Measurements from ENCODE around the gene MRPL17. TPM values are rescaled to one million over a fixed set of nuclear protein-coding genes. Genes with fewer than 3 reads are reported as not detected.

MRPL17 gene
- total RNA-seq, 2 donors from 2014 or later = 18.3 to 44.6 TPM

DNA sequence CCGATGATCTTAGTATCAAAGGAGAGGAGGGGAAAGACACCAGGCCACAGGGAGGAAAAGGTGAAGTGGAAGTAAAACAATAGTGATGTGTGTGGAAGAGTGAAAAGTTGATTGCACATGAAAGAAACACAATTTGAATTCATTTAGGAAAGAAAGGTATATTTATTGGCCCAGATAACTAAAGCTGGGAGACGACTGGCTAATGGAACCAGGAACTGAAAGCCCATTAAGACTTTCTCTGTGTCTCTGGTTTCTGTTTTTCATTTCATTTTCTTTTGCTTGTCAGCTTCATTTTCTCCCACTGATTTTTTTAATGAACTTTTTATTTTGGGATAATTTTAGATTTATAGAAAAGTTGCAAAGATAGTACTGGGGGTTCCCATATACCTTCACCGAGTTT, 22.4 kb downstream of the MRPL17 start:
- WGBS = 86% methylated on average over 3 of the region's 3 CpGs
- TF ChIP-seq POLR2AphosphoS5 (IDR thresholded peaks at IDR 0.05) (no peak), POLR2A (IDR thresholded peaks at IDR 0.05) (no peak)
- TF ChIP-seq, protein P1, sequence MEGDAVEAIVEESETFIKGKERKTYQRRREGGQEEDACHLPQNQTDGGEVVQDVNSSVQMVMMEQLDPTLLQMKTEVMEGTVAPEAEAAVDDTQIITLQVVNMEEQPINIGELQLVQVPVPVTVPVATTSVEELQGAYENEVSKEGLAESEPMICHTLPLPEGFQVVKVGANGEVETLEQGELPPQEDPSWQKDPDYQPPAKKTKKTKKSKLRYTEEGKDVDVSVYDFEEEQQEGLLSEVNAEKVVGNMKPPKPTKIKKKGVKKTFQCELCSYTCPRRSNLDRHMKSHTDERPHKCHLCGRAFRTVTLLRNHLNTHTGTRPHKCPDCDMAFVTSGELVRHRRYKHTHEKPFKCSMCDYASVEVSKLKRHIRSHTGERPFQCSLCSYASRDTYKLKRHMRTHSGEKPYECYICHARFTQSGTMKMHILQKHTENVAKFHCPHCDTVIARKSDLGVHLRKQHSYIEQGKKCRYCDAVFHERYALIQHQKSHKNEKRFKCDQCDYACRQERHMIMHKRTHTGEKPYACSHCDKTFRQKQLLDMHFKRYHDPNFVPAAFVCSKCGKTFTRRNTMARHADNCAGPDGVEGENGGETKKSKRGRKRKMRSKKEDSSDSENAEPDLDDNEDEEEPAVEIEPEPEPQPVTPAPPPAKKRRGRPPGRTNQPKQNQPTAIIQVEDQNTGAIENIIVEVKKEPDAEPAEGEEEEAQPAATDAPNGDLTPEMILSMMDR (IDR thresholded peaks at IDR 0.05) = no peak
- Histone ChIP-seq H3K27ac (no peak overlapping the region), H3K4me3 (no peak overlapping the region), H3K4me1 (replicated peaks) (no peaks in the 10 kb centered on the region), H3K36me3 (no peaks in the 10 kb centered on the region), H3K27me3 (replicated peaks; ENCODE audit: insufficient read depth) (no peaks in the 10 kb centered on the region), H3K9me3 (no peaks in the 10 kb centered on the region)
- intact Hi-C loops (cut with DNase I) = no loop called here
- no peak for DNase-seq (ENCODE audit: low spot score)

DNA sequence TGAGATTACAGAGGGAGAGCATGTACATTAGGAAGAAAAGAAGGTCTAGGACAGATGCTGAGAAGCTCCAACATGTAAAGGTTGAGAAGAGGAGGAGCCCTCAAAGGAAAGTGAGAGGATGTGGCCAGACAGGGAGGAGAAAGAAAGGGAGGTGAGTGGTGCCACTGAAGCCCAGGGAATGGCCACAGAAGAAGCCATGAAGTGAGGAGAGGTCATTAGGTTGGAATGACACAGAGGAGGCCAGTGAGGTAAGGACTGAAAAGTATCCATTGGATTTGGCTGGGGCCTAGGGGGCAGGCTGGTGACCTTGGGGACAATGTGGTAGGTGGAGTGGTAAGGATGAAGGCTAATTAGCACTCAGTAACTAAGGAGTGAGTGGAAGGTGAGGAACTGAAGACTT, 24.5 kb downstream of the MRPL17 start:
- H3K27ac ChIP-seq = no peak overlapping the region
- no peak for DNase-seq (ENCODE audit: low spot score)
- intact Hi-C loops (cut with DNase I) = loop anchor here (5.0 kb wide), 1 partner anchor 56 kb away; the partner anchor contains the start of genes ILK and RRP8

DNA sequence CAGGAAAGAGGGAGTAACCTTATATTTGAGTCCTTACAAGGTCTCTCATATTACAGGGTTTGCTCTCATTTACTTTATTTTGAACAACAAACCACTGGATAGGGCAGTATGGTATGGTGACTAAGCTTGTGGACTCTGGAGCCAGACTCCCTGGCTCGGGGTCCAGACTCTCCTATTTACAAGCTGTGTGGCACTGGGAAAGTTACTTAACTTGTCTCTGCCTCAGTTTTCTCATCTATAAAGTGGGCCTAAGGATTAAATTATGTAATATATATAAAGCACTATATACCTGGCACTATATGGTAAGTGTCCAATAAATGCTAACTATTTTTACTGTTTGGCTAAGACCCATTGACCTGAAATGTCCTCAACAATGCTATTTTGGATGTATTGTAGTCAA, 25.8 kb downstream of the MRPL17 start:
- Histone ChIP-seq H3K4me3 (no peak overlapping the region), H3K27me3 (replicated peaks; ENCODE audit: insufficient read depth) (no peaks in the 10 kb centered on the region), H3K9me3 (no peaks in the 10 kb centered on the region), H3K27ac (no peak overlapping the region), H3K4me1 (replicated peaks) (no peaks in the 10 kb centered on the region), H3K36me3 (no peaks in the 10 kb centered on the region)
- no peak for DNase-seq (ENCODE audit: low spot score)
- intact Hi-C loops (cut with DNase I) = loop anchor here (5.0 kb wide), 1 partner anchor 55 kb away; the partner anchor contains the start of genes ILK and RRP8
- TF ChIP-seq, protein P1 (IDR thresholded peaks at IDR 0.05) = no peak
- no peak for TF ChIP-seq POLR2AphosphoS5 (IDR thresholded peaks at IDR 0.05)
- no peak for TF ChIP-seq POLR2A (IDR thresholded peaks at IDR 0.05)
- 47% methylated on average over 1 of the region's 1 CpG for WGBS

More for the DNA sequence above, 24.5 kb downstream of the MRPL17 start:
- no peaks in the 10 kb centered on the region for H3K36me3 ChIP-seq
- H3K4me1 ChIP-seq (replicated peaks) = no peaks in the 10 kb centered on the region
- no peaks in the 10 kb centered on the region for H3K27me3 ChIP-seq (replicated peaks; ENCODE audit: insufficient read depth)
- no peak overlapping the region for H3K4me3 ChIP-seq
- no peak for TF ChIP-seq POLR2A (IDR thresholded peaks at IDR 0.05)
- no peak for TF ChIP-seq POLR2AphosphoS5 (IDR thresholded peaks at IDR 0.05)
- TF ChIP-seq, protein P1 (IDR thresholded peaks at IDR 0.05) = no peak
- H3K9me3 ChIP-seq = no peaks in the 10 kb centered on the region

DNA sequence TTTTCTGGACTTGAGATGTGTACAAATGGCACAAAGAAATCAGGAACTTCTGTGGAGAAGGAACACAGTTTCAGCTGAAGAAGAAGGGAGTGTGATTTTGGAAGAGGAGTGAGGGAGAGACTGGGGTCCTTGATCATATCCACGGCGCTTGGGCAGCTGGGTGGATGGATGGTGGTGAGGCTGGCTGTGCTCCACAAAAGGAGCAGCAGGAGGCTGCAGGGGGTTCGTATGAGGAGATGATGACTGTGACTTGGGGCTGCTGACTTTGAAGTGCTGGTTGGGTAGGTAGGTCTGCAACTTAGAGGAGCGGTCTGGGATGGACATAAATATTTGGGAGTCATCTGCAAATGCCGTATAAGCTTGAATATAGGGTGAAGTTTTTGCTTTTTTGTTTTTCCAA, 26.2 kb downstream of the MRPL17 start:
- TF ChIP-seq POLR2AphosphoS5 (IDR thresholded peaks at IDR 0.05) = no peak
- no peak for TF ChIP-seq POLR2A (IDR thresholded peaks at IDR 0.05)
- TF ChIP-seq, protein P1 (IDR thresholded peaks at IDR 0.05) = no peak
- no peak overlapping the region for H3K4me3 ChIP-seq
- H3K27me3 ChIP-seq (replicated peaks; ENCODE audit: insufficient read depth) = no peaks in the 10 kb centered on the region
- H3K4me1 ChIP-seq (replicated peaks) = no peaks in the 10 kb centered on the region
- WGBS = 63% methylated on average over 5 of the region's 5 CpGs
- no peak overlapping the region for H3K27ac ChIP-seq
- DNase-seq (ENCODE audit: low spot score) = no peak
- no peaks in the 10 kb centered on the region for H3K36me3 ChIP-seq
- intact Hi-C loops (cut with DNase I) = loop anchor here (5.0 kb wide), 1 partner anchor 55 kb away; the partner anchor contains the start of genes ILK and RRP8
- H3K9me3 ChIP-seq = no peaks in the 10 kb centered on the region

DNA sequence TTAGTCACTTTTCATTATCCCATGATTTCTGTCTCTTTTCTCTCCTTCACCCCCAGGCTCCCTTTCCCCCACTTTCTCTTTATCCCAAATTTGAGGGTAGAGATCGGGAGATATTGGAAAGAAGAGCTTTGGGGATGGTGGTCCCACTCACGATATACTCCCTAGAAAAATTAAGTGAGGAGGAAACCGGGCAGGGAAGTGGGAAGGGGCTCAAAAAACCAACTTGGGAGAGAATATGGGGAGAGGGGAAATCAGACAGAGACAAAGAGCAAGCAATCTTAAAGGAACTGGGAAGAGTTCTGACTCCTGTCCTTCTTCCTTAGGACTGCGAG, 26.6 kb downstream of the MRPL17 start:
- WGBS = 50% methylated on average over 4 of the region's 4 CpGs
- no peak for TF ChIP-seq POLR2AphosphoS5 (IDR thresholded peaks at IDR 0.05)
- TF ChIP-seq POLR2A (IDR thresholded peaks at IDR 0.05) = no peak
- TF ChIP-seq, protein P1 (IDR thresholded peaks at IDR 0.05) = no peak
- H3K27ac ChIP-seq = peak overlapping the region; percentile 38 to 63
- no peak for DNase-seq (ENCODE audit: low spot score)
- H3K36me3 ChIP-seq = no peaks in the 10 kb centered on the region
- no peak overlapping the region for H3K4me3 ChIP-seq
- intact Hi-C loops (cut with DNase I) = loop anchor here (5.0 kb wide), 1 partner anchor 54 kb away; the partner anchor contains the start of genes ILK and RRP8
- H3K27me3 ChIP-seq (replicated peaks; ENCODE audit: insufficient read depth) = no peaks in the 10 kb centered on the region
- no peaks in the 10 kb centered on the region for H3K9me3 ChIP-seq
- H3K4me1 ChIP-seq (replicated peaks) = no peaks in the 10 kb centered on the region

Data from prostate gland (tissue), 2 donors.